NCI-H1417 (cell line): ENCODE results near the gene ME1.
A peak's percentile ranks its signal among the peaks of the same experiment; 100 is the strongest.
"Not testable (repeated sequence)": the region's sequence is repeated elsewhere in the genome, so short reads cannot be mapped to it uniquely, and the experiment has no call there.

Experiments
- DNase-seq, 3 experiments: peaks; one replicate each; lab custom pipeline; 2025; lab: John Stamatoyannopoulos, UW

The ME1 gene

GRCh38 chr6:83257791-83258190 lies 173.1 kb downstream of the ME1 start:
- no peak for DNase-seq

- not testable (repeated sequence) for DNase-seq
Observed at GRCh38 chr6:83256719-83257118, 174.1 kb downstream of the ME1 start.

GRCh38 chr6:83252719-83253118 lies 178.1 kb downstream of the ME1 start:
- DNase-seq: no peak

- no peak for DNase-seq
Observed at GRCh38 chr6:83250235-83250634, 180.6 kb downstream of the ME1 start.

- no peak for DNase-seq
Observed at GRCh38 chr6:83247471-83247870, 183.4 kb downstream of the ME1 start.

GRCh38 chr6:83231146-83231545 lies 199.7 kb downstream of the ME1 start:
- DNase-seq: no peak

GRCh38 chr6:83226517-83226916 lies 204.3 kb downstream of the ME1 start:
- DNase-seq: no peak

GRCh38 chr6:83221889-83222479 lies 208.9 kb downstream of the ME1 start:
- DNase-seq: peak; percentile 1 to 64 (median 23)

GRCh38 chr6:83221276-83221675 lies 209.6 kb downstream of the ME1 start:
- DNase-seq: no peak

- DNase-seq: no peak
Observed at GRCh38 chr6:83220121-83220520, 210.7 kb downstream of the ME1 start.

- DNase-seq: no peak
Observed at GRCh38 chr6:83218646-83219045, 212.2 kb downstream of the ME1 start.

GRCh38 chr6:83216806-83217205 lies 214.0 kb downstream of the ME1 start:
- no peak for DNase-seq

- DNase-seq: peak; percentile 64 to 89 (median 76)
Observed at GRCh38 chr6:83215131-83216047, 215.5 kb downstream of the ME1 start.

- DNase-seq: no peak
Observed at GRCh38 chr6:83202031-83202430, 228.8 kb downstream of the ME1 start.

GRCh38 chr6:83199863-83200225 lies 231.0 kb downstream of the ME1 start:
- no peak for DNase-seq

- no peak for DNase-seq
Observed at GRCh38 chr6:83199173-83199862, 231.5 kb downstream of the ME1 start.

GRCh38 chr6:83198486-83199172 lies 232.2 kb downstream of the ME1 start:
- DNase-seq: no peak

GRCh38 chr6:83193747-83194566 lies 236.9 kb downstream of the ME1 start:
- peak; percentile 35 to 76 (median 75) for DNase-seq

- peak; percentile 88 to 91 (median 88) for DNase-seq
Observed at GRCh38 chr6:83192871-83193746, 237.7 kb downstream of the ME1 start, which contains the start of the genes PGM3 and RWDD2A. Gene PGM3, minus strand, starts transcription at chr6:83193265. Its CDS starts 2,253 bp downstream, at chr6:83191012. Gene RWDD2A, plus strand, starts transcription at chr6:83193357. Its CDS starts 1,095 bp downstream, at chr6:83194452.

- DNase-seq: no peak
Observed at GRCh38 chr6:83192456-83192855, 238.4 kb downstream of the ME1 start.
